ENCODE measurements around the gene EHD4. TPM values are rescaled to one million over a fixed set of nuclear protein-coding genes. Genes with fewer than 3 reads are reported as not detected.

EHD4 gene
- polyA plus RNA-seq, 1 experiment: 19.3 TPM

DNA sequence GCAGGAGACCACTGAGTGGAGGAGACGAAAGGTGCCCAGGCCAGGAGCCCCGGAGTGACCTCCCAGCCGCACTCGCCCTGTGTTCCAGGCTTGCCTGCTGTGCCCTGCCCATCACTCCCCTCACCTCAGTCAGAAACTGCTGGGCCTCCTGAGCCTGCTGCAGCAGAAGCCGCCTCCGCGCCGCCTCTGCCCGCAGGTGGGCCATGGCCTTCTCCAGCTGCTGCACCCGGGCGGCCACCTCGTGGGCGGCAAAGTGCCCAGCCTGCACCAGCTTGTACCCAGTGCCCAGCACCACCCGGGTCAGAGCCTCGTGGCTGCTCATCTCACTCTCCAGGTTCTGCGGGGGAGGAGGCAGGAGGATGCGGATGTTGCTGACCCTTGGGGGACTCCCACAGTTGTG lies 116.1 kb downstream of the EHD4 start:
- H3K4me3 ChIP-seq (ENCODE audit: low read depth, low read length): no peak overlapping the region
- no peak for DNase-seq (ENCODE audit: low read depth, low spot score)

GRCh38 chr15:41855261-41855961 lies 116.9 kb downstream of the EHD4 start:
- POLR2A ChIA-PET: interaction anchor here (0.7 kb wide), 1 partner anchor 119 kb away, joined by 3 read pairs; no protein-coding TSS in a partner anchor
- TF ChIP-seq, protein P1, sequence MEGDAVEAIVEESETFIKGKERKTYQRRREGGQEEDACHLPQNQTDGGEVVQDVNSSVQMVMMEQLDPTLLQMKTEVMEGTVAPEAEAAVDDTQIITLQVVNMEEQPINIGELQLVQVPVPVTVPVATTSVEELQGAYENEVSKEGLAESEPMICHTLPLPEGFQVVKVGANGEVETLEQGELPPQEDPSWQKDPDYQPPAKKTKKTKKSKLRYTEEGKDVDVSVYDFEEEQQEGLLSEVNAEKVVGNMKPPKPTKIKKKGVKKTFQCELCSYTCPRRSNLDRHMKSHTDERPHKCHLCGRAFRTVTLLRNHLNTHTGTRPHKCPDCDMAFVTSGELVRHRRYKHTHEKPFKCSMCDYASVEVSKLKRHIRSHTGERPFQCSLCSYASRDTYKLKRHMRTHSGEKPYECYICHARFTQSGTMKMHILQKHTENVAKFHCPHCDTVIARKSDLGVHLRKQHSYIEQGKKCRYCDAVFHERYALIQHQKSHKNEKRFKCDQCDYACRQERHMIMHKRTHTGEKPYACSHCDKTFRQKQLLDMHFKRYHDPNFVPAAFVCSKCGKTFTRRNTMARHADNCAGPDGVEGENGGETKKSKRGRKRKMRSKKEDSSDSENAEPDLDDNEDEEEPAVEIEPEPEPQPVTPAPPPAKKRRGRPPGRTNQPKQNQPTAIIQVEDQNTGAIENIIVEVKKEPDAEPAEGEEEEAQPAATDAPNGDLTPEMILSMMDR (IDR thresholded peaks at IDR 0.05; ENCODE audit: low read depth, low read length): no peak

More for the DNA sequence above, 116.1 kb downstream of the EHD4 start:
- Histone ChIP-seq H3K27me3 (ENCODE audit: control insufficient read depth, insufficient read depth, low read length) (peaks cover 18% of the 10 kb centered on the region), H3K27ac (ENCODE audit: low read depth, low read length) (no peak overlapping the region), H3K9me3 (ENCODE audit: control insufficient read depth, insufficient read depth, low read length) (no peaks in the 10 kb centered on the region; the same call in 1 of the 2 replicates)
- CTCF ChIA-PET: no interaction called here
- TF ChIP-seq, protein P1 (IDR thresholded peaks at IDR 0.05; ENCODE audit: low read depth, low read length): no peak
- POLR2A ChIA-PET: no interaction called here

DNA sequence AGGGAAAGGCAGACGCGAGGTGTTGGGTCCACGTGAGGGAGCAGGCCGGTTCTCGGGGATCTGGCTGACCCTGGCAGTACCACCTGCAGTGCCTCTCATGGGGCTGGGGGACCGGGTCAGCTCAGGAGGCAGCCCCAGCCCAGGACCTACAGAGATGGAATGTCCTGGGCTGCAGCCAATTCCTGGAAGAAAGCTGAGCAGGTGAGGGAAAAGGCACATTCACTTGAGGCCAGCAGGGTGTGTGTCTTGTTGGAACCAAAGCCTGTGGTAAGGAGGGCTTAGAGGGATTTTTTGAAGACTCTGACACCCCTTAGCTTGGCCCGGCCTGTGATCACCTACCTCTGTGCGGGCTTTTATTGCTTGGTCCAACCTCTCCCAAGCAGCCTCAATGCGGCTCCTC lies 117.9 kb downstream of the EHD4 start:
- POLR2A ChIA-PET: no interaction called here
- CTCF ChIA-PET: no interaction called here
- peaks cover 13% of the 10 kb centered on the region for H3K27me3 ChIP-seq (ENCODE audit: control insufficient read depth, insufficient read depth, low read length)
- H3K4me3 ChIP-seq (ENCODE audit: low read depth, low read length): no peak overlapping the region
- H3K27ac ChIP-seq (ENCODE audit: low read depth, low read length): no peak overlapping the region
- TF ChIP-seq, protein P1 (IDR thresholded peaks at IDR 0.05; ENCODE audit: low read depth, low read length): no peak
- DNase-seq (ENCODE audit: low read depth, low spot score): no peak
- no peaks in the 10 kb centered on the region; the same call in 1 of the 2 replicates for H3K9me3 ChIP-seq (ENCODE audit: control insufficient read depth, insufficient read depth, low read length)

More at GRCh38 chr15:41855261-41855961, 116.9 kb downstream of the EHD4 start:
- peaks cover 14% of the 10 kb centered on the region for H3K27me3 ChIP-seq (ENCODE audit: control insufficient read depth, insufficient read depth, low read length)
- no peaks in the 10 kb centered on the region; the same call in 1 of the 2 replicates for H3K9me3 ChIP-seq (ENCODE audit: control insufficient read depth, insufficient read depth, low read length)
- H3K4me3 ChIP-seq (ENCODE audit: low read depth, low read length): no peak overlapping the region
- CTCF ChIA-PET: no interaction called here
- no peak for DNase-seq (ENCODE audit: low read depth, low spot score)
- no peak overlapping the region for H3K27ac ChIP-seq (ENCODE audit: low read depth, low read length)

DNA sequence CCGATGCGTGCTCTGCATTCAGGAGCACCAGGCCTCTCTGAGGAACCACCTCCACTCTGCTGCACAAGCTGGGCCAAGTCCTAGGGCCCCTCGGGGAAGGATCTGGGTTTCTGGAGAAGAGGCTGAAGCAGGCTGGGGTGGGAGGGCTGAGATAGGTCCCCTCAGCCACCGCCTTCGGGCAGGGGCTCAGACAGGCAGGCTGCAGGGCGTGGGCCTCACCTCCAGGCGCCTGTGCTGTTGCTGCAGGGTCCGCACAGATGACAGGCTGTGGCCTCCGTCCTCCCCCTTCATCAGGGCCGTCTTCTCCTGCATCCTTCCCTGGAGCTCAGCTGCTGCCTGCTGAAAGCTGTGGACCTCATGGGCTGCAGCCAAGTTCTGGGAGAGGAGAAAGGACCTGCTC lies 118.5 kb downstream of the EHD4 start:
- TF ChIP-seq, protein P1 (IDR thresholded peaks at IDR 0.05; ENCODE audit: low read depth, low read length): no peak
- POLR2A ChIA-PET: interaction anchor here (0.7 kb wide), 1 partner anchor 126 kb away, joined by 3 read pairs; no protein-coding TSS in a partner anchor
- CTCF ChIA-PET: interaction anchor here (0.8 kb wide), 1 partner anchor 51 kb away, joined by 3 read pairs; no protein-coding TSS in a partner anchor

More for the DNA sequence above, 118.5 kb downstream of the EHD4 start:
- DNase-seq (ENCODE audit: low read depth, low spot score): no peak
- no peak overlapping the region for H3K27ac ChIP-seq (ENCODE audit: low read depth, low read length)
- peaks cover 13% of the 10 kb centered on the region for H3K27me3 ChIP-seq (ENCODE audit: control insufficient read depth, insufficient read depth, low read length)
- no peaks in the 10 kb centered on the region; the same call in 1 of the 2 replicates for H3K9me3 ChIP-seq (ENCODE audit: control insufficient read depth, insufficient read depth, low read length)
- no peak overlapping the region for H3K4me3 ChIP-seq (ENCODE audit: low read depth, low read length)
